H1 (cell line): ENCODE data around the gene C16orf89. TPM values are rescaled to one million over a fixed set of nuclear protein-coding genes. Genes with fewer than 3 reads are reported as not detected.
"Not testable (repeated sequence)": the region's sequence is repeated elsewhere in the genome, so short reads cannot be mapped to it uniquely, and the experiment has no call there.

Experiments used
- CTCF ChIA-PET: fragments of 300-600 bp; sonication (Branson Sonifier 250); formaldehyde crosslinking; loops from one replicate; lab custom pipeline; 2021; ENCODE audit not compliant: partially characterized antibody; lab: Charles Lee
- POLR2A ChIA-PET: fragments of 300-600 bp; sonication (Branson Sonifier 250); formaldehyde crosslinking; loops from one replicate; lab custom pipeline; 2021; ENCODE audit warnings: inconsistent platforms; ENCODE audit not compliant: partially characterized antibody; lab: Charles Lee
- DNase-seq, 2 experiments: peaks; one replicate each; pipeline versions ENCODE4 v3.0.0 to v3.0.0-alpha.2; 2010 to 2022; ENCODE audit warnings: low spot score in 2 of 2, low read depth in 1 of 2, mixed read lengths in 1 of 2
- FAIRE-seq: peaks from 2 replicates; lab custom pipeline; 2011; peaks lifted over from hg19 to GRCh38; lab: Jason Lieb, UNC
- H2AFZ ChIP-seq: 2 replicates; pipeline ENCODE4 v1.8.1; 2012; ENCODE audit warnings: low read length, inconsistent platforms
- H2AK5ac ChIP-seq: 2 replicates; pipeline ENCODE4 v1.6.1; 2013; ENCODE audit warnings: low read depth, low read length
- H2BK120ac ChIP-seq: replicated peaks from 2 replicates; pipeline ENCODE3; 2013; ENCODE audit warnings: low read depth, low read length, inconsistent platforms
- H2BK12ac ChIP-seq: 2 replicates; pipeline ENCODE4 v1.6.1; 2013; ENCODE audit warnings: low read depth, low read length
- H2BK15ac ChIP-seq: 2 replicates; pipeline ENCODE4 v1.6.1; 2013; ENCODE audit warnings: low read length
- H2BK20ac ChIP-seq: 2 replicates; pipeline ENCODE4 v1.6.1; 2013; ENCODE audit warnings: low read length
- H2BK5ac ChIP-seq: 2 replicates; pipeline ENCODE4 v1.6.1; 2013; ENCODE audit warnings: low read depth, low read length
- H3K14ac ChIP-seq: 2 replicates; pipeline ENCODE4 v1.6.1; 2013; ENCODE audit warnings: inconsistent platforms; ENCODE audit not compliant: insufficient read length
- H3K18ac ChIP-seq: 2 replicates; pipeline ENCODE4 v1.6.1; 2013; ENCODE audit warnings: low read length; ENCODE audit errors: extremely low read depth
- H3K23ac ChIP-seq: 2 replicates; pipeline ENCODE4 v1.6.1; 2013; ENCODE audit warnings: inconsistent platforms; ENCODE audit not compliant: insufficient read length
- H3K23me2 ChIP-seq: 2 replicates; pipeline ENCODE4 v1.6.1; 2013; ENCODE audit warnings: low read depth, low read length
- H3K27ac ChIP-seq: 2 replicates; pipeline ENCODE4 v1.6.1; 2011; ENCODE audit warnings: low read depth, low read length, inconsistent platforms
- H3K27me3 ChIP-seq, 4 experiments: replicated peaks in 1 of 4; 1 replicate in 1 of 4; 2 replicates in 3 of 4; pipeline versions ENCODE4 v1.6.1 to v1.8.1; 2011 to 2013; ENCODE audit warnings: low read length in 3 of 4, mild to moderate bottlenecking in 3 of 4, inconsistent platforms in 2 of 4, mixed read lengths in 2 of 4, moderate library complexity in 1 of 4; ENCODE audit not compliant: control insufficient read depth in 3 of 4, insufficient read depth in 3 of 4; ENCODE audit errors: extremely low read depth in 1 of 4
- H3K36me3 ChIP-seq, 4 experiments: 2 replicates each; pipeline versions ENCODE4 v1.6.1 to v1.8.1; 2011 to 2013; ENCODE audit warnings: mild to moderate bottlenecking in 4 of 4, low read length in 3 of 4, moderate library complexity in 2 of 4, control low read depth in 1 of 4, inconsistent platforms in 1 of 4; ENCODE audit not compliant: insufficient read depth in 4 of 4, control insufficient read depth in 2 of 4
- H3K4ac ChIP-seq: replicated peaks from 2 replicates; pipeline ENCODE3; 2013; ENCODE audit warnings: low read length, low read depth, mixed read lengths, inconsistent platforms; ENCODE audit not compliant: insufficient read length
- H3K4me1 ChIP-seq, 4 experiments: replicated peaks in 1 of 4; 1 replicate in 1 of 4; 2 replicates in 3 of 4; pipeline versions ENCODE4 v1.6.1 to v1.8.1; 2011 to 2013; ENCODE audit warnings: low read length in 3 of 4, inconsistent platforms in 2 of 4, mixed read lengths in 1 of 4; ENCODE audit not compliant: insufficient read depth in 4 of 4, control insufficient read depth in 3 of 4
- H3K4me2 ChIP-seq, 2 experiments: 2 replicates each; pipeline versions ENCODE4 v1.6.1 to v1.8.1; 2011 to 2013; ENCODE audit warnings: low read depth in 2 of 2, low read length in 2 of 2, control low read depth in 1 of 2, inconsistent platforms in 1 of 2, mild to moderate bottlenecking in 1 of 2; ENCODE audit not compliant: insufficient read depth in 1 of 2
- H3K4me3 ChIP-seq, 4 experiments: fragments of 200-600, 300-600 bp in 1 of 4; sonication (generic), shearing (Covaris generic), sonication (Bioruptor Twin) in 1 of 4; 2 replicates each; pipeline versions ENCODE4 v1.5.1 to v1.8.1; 2011 to 2016; ENCODE audit warnings: low read length in 4 of 4, low read depth in 3 of 4, control low read depth in 2 of 4, inconsistent platforms in 2 of 4, mild to moderate bottlenecking in 2 of 4, mixed read lengths in 1 of 4, moderate library complexity in 1 of 4; ENCODE audit not compliant: insufficient read depth in 2 of 4; ENCODE audit errors: extremely low read depth in 1 of 4
- H3K56ac ChIP-seq: replicated peaks from 2 replicates; pipeline ENCODE3; 2013; ENCODE audit warnings: low read depth, mild to moderate bottlenecking, mixed read lengths, low read length, inconsistent platforms; ENCODE audit not compliant: insufficient read length
- H3K79me1 ChIP-seq: 2 replicates; pipeline ENCODE4 v1.6.1; 2013; ENCODE audit warnings: low read depth, low read length, control low read depth
- H3K79me2 ChIP-seq, 2 experiments: 2 replicates each; pipeline versions ENCODE4 v1.6.1 to v1.8.1; 2012 to 2013; ENCODE audit warnings: low read length in 2 of 2, mild to moderate bottlenecking in 2 of 2, inconsistent platforms in 1 of 2; ENCODE audit not compliant: insufficient read depth in 2 of 2, control insufficient read depth in 1 of 2
- H3K9ac ChIP-seq, 4 experiments: replicated peaks in 1 of 4; 1 replicate in 1 of 4; 2 replicates in 3 of 4; pipeline versions ENCODE4 v1.6.1 to v1.8.1; 2011 to 2013; ENCODE audit warnings: low read depth in 3 of 4, low read length in 3 of 4, control low read depth in 2 of 4, mild to moderate bottlenecking in 2 of 4, moderate library complexity in 2 of 4, inconsistent platforms in 1 of 4; ENCODE audit errors: extremely low read depth in 1 of 4
- H3K9me3 ChIP-seq, 2 experiments: 2 replicates each; pipeline versions ENCODE4 v1.6.1 to v1.8.1; 2012 to 2013; ENCODE audit warnings: mild to moderate bottlenecking in 2 of 2, moderate library complexity in 2 of 2, control low read depth in 1 of 2, inconsistent platforms in 1 of 2, low read depth in 1 of 2, low read length in 1 of 2, mixed read lengths in 1 of 2; ENCODE audit not compliant: insufficient read depth in 2 of 2
- H4K20me1 ChIP-seq, 2 experiments: replicated peaks in 1 of 2; 2 replicates each; pipeline versions ENCODE3 to v1.8.1; 2011 to 2013; ENCODE audit warnings: inconsistent platforms in 2 of 2, low read length in 2 of 2, mild to moderate bottlenecking in 1 of 2; ENCODE audit not compliant: insufficient read depth in 2 of 2, control insufficient read depth in 1 of 2
- H4K5ac ChIP-seq: 2 replicates; pipeline ENCODE4 v1.6.1; 2013; ENCODE audit warnings: low read length, low read depth, mixed read lengths, inconsistent platforms; ENCODE audit not compliant: insufficient read length
- H4K8ac ChIP-seq: 2 replicates; pipeline ENCODE4 v1.8.0; 2013; ENCODE audit warnings: mild to moderate bottlenecking, moderate library complexity, low read length, inconsistent platforms; ENCODE audit not compliant: insufficient read depth; ENCODE audit errors: extremely low read depth
- H4K91ac ChIP-seq: replicated peaks from 2 replicates; pipeline ENCODE3; 2013; ENCODE audit warnings: low read length, mixed read lengths, inconsistent platforms; ENCODE audit not compliant: insufficient read length
- EGR1 ChIP-seq: IDR thresholded peaks from 2 replicates; pipeline ENCODE4 v1.6.1; 2011; ENCODE audit warnings: low read depth, low read length, borderline replicate concordance
- KDM4A ChIP-seq: IDR thresholded peaks from one replicate; pipeline ENCODE4 v1.7.1; 2012; ENCODE audit warnings: low read depth, mild to moderate bottlenecking, moderate library complexity, low read length, inconsistent platforms; ENCODE audit not compliant: severe bottlenecking
- PHF8 ChIP-seq: fragments of 200-600 bp; sonication (generic); conservative IDR thresholded peaks from 2 replicates; pipeline ENCODE4 v1.7.1; 2012; ENCODE audit warnings: low read depth, mild to moderate bottlenecking, inconsistent platforms, low read length, moderate library complexity
- POLR2AphosphoS5 ChIP-seq: IDR thresholded peaks from 2 replicates; pipeline ENCODE4 v1.6.1; 2011; ENCODE audit warnings: low read depth, low read length
- RAD21 ChIP-seq, 2 experiments: IDR thresholded peaks in 1 of 2; conservative IDR thresholded peaks in 1 of 2; 2 replicates each; pipeline ENCODE4 v1.6.1; 2011; ENCODE audit warnings: low read depth in 2 of 2, low read length in 2 of 2, improper control_type of control experiment in 1 of 2, inconsistent platforms in 1 of 2, mild to moderate bottlenecking in 1 of 2, moderate library complexity in 1 of 2
- SIN3A ChIP-seq, 2 experiments: IDR thresholded peaks in 1 of 2; conservative IDR thresholded peaks in 1 of 2; 2 replicates each; pipeline ENCODE4 v1.6.1; 2011 to 2012; ENCODE audit warnings: low read length in 2 of 2, improper control_type of control experiment in 1 of 2, low read depth in 1 of 2, mild to moderate bottlenecking in 1 of 2
- TBP ChIP-seq: IDR thresholded peaks from 2 replicates; pipeline ENCODE4 v1.6.1; 2011; ENCODE audit warnings: low read depth, low read length, improper control_type of control experiment
- YY1 ChIP-seq: IDR thresholded peaks from 2 replicates; pipeline ENCODE4 v1.6.1; 2011; ENCODE audit warnings: low read depth, mild to moderate bottlenecking, low read length
- WGBS, 2 experiments: shearing (Covaris generic) in 1 of 2; methylation state at CpG; one replicate each; pipeline versions ENCODE4 v1.1.6 to v1.1.7; 2013 to 2015; ENCODE audit warnings: low lambda C conversion rate in 2 of 2, mixed read lengths in 2 of 2, inconsistent platforms in 1 of 2, low coverage in 1 of 2, missing lambda C conversion rate in 1 of 2; ENCODE audit not compliant: insufficient replicate concordance in 2 of 2, insufficient coverage in 1 of 2, insufficient read length in 1 of 2; ENCODE audit errors: extremely low coverage in 1 of 2, missing lambda C conversion rate in 1 of 2; 5-methylcytosine and 5-hydroxymethylcytosine counted together
- polyA plus RNA-seq, 7 experiments: library from polyadenylated mRNA; depleted of rRNA in 3 of 7; stranded (reverse) in 5 of 7; unstranded in 2 of 7; fragments of >200 nt in 5 of 7; fragments of 200-250 nt in 2 of 7; gene quantifications; 1 replicate in 5 of 7; 2 replicates in 1 of 7; 4 replicates in 1 of 7; pipeline versions ENCODE4 v1.2.1 to v1.2.3, GENCODE V29; 2011 to 2013; ENCODE audit warnings: missing spikeins in 2 of 7, mixed read lengths in 2 of 7
- total RNA-seq: library from RNA; stranded (reverse); fragmentation: NEBNext Ultra II Directional; extraction: Animal tissue kit (Norgen Biotek cat#: 25700); gene quantifications from 2 replicates; pipeline ENCODE4 v1.2.1, GENCODE V29; 2021
- TF ChIP-seq, protein P1 (sequence below): IDR thresholded peaks from 2 replicates; pipeline ENCODE4 v1.6.1; 2012; ENCODE audit warnings: inconsistent platforms

C16orf89 gene
- total and polyA plus RNA-seq, 2 of the 8 experiments (the other 6 are each of a cell fraction or from before 2014, with no cell fraction given): 6.7 to 9.9 TPM

DNA sequence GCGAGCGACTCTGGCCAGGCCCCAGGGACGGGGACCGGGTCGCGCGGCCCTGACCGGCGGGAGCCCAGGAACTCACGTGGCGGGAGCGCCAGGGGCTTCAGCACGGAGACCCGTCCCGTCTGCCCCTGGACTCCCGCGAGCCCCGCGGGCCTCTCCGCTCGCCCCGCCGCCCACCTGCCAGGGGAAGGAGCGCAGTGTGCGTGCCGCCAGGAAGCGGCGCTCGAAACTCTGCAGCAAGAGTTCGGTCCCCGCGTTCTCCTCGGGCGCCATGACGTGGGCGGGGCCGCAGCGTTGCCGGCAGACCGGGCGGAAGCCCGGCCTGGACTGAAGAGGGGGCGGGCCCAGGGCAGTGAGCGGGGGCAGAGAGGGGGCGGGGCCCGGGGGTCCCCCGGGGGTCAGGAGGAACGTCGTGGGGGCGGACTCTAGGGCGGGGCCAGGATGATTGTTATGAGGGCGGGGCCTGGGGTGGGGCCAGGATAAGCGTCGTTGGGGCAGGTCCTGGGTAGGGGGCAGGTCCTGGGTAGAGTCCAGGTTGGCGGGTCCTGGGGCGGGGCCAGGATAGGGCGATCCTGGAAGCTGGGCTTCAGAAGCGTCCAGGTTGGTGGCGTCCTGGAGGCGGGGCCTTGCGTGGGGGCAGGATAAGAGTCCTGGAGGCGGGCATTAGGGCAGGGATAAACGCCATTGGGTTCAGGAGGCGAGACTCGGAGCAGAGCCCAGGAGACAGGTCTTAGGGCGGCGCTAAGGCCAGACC, 31.9 kb upstream of the C16orf89 start, which contains the start of gene EEF2KMT:
Gene EEF2KMT (minus strand): TSS at position 326 of the 751 bp plus-strand sequence. CDS start 56 bp downstream, at position 270.
- not testable (repeated sequence) for H3K9me3 ChIP-seq, H3K4me1 ChIP-seq, H3K23ac ChIP-seq, H3K14ac ChIP-seq, H3K56ac ChIP-seq, H2BK120ac ChIP-seq, H3K79me2 ChIP-seq, H2AFZ ChIP-seq, H3K23me2 ChIP-seq, H4K20me1 ChIP-seq, H3K79me1 ChIP-seq, H3K36me3 ChIP-seq, H2BK5ac ChIP-seq, H4K5ac ChIP-seq, H2BK20ac ChIP-seq, H4K8ac ChIP-seq, H3K27me3 ChIP-seq, H4K91ac ChIP-seq, H3K27ac ChIP-seq, FAIRE-seq, H2BK12ac ChIP-seq, H2BK15ac ChIP-seq, H3K18ac ChIP-seq, H3K4ac ChIP-seq
- peak within 1 kb of the TSS in 3 of 4 experiments; percentile 42 to 64 (median 49); a peak in 5 of 7 replicates for H3K9ac ChIP-seq
- H2AK5ac ChIP-seq: peak within 1 kb of the TSS; percentile 77; the same call in 1 of the 2 replicates
- POLR2A ChIA-PET: interaction anchor here (0.7 to 1.6 kb wide), 3 partner anchors 9 to 37 kb away, joined by 3 to 4 read pairs (median 3); no protein-coding TSS in a partner anchor
- peak within 1 kb of the TSS; percentile 63 to 78 (median 75) for H3K4me3 ChIP-seq
- TF ChIP-seq SIN3A (conservative IDR thresholded peaks at IDR 0.05 in 1 of 2, IDR thresholded peaks at IDR 0.05 in 1 of 2; ENCODE audit: low read depth in 1 of 2, low read length in 2 of 2) (0 out of 4 replicates have a peak, but pooled peaks of 1 of the 2 experiments have one; percentile 24), TBP (peak; percentile 13; the same call in 1 of the 2 replicates), POLR2AphosphoS5 (peak; percentile 18; the same call in 1 of the 2 replicates), YY1 (peak; percentile 69), PHF8 (peak; percentile 58; the same call in 1 of the 2 replicates), RAD21 (IDR thresholded peaks at IDR 0.05 in 1 of 2, conservative IDR thresholded peaks at IDR 0.05 in 1 of 2; ENCODE audit: low read depth in 2 of 2, low read length in 2 of 2) (peak in 1 of 2 experiments; percentile 11; a peak in 1 of 4 replicates), KDM4A (peak; percentile 40), EGR1 (peak; percentile 65; the same call in 1 of the 2 replicates)
- TF ChIP-seq, protein P1, sequence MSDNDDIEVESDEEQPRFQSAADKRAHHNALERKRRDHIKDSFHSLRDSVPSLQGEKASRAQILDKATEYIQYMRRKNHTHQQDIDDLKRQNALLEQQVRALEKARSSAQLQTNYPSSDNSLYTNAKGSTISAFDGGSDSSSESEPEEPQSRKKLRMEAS: 0 out of 2 replicates have a peak, but pooled peaks have one; percentile 12
- peak; percentile 97 to 98 for DNase-seq
- peak within 1 kb of the TSS; percentile 72 to 79 for H3K4me2 ChIP-seq
- CTCF ChIA-PET: interaction anchor here (0.6 to 1.8 kb wide), 3 partner anchors 14 to 39 kb away, joined by 3 to 5 read pairs (median 3); partner anchors contain the start of gene C16orf89
- 2% methylated on average over 21 of the region's 67 CpGs; no CpG with 5 or more reads in 1 of the 2 experiments for WGBS, 2 experiments
